ENCODE results near the gene KCNQ1. TPM values are rescaled to one million over a fixed set of nuclear protein-coding genes. Genes with fewer than 3 reads are reported as not detected.

The KCNQ1 gene
- total and polyA plus RNA-seq, 2 donors (not counting 3 experiments of a cell fraction or from before 2014, with no cell fraction given) = 0.07 to 0.09 TPM

- Histone ChIP-seq H3K4me3 (replicated peaks in 1 of 3; ENCODE audit: insufficient read depth in 1 of 3, low read depth in 1 of 3, low read length in 3 of 3) (no peak overlapping the region), H3K79me2 (ENCODE audit: control insufficient read depth, insufficient read depth, low read length) (no peaks in the 10 kb centered on the region), H3K9me3 (replicated peaks; ENCODE audit: control insufficient read depth, insufficient read depth, low read length) (no peaks in the 10 kb centered on the region), H3K9ac (replicated peaks; ENCODE audit: extremely low read depth, insufficient read depth, low read length) (no peak overlapping the region), H3K36me3 (ENCODE audit: control insufficient read depth in 2 of 2, extremely low read depth in 1 of 2, insufficient read depth in 2 of 2, low read length in 2 of 2) (no peaks in the 10 kb centered on the region), H3K4me1 (ENCODE audit: control insufficient read depth, extremely low read depth, insufficient read depth, low read length) (no peaks in the 10 kb centered on the region), H4K20me1 (replicated peaks; ENCODE audit: control insufficient read depth, extremely low read depth, insufficient read depth, low read length) (no peaks in the 10 kb centered on the region), H3K27ac (ENCODE audit: insufficient read depth, low read depth, low read length) (no peak overlapping the region), H3K27me3 (ENCODE audit: control insufficient read depth in 2 of 2, insufficient read depth in 2 of 2, low read length in 2 of 2) (no peaks in the 10 kb centered on the region), H3K4me2 (ENCODE audit: insufficient read depth, low read length) (no peak overlapping the region), H2AFZ (ENCODE audit: low read depth, low read length) (no peak overlapping the region), H3K9me1 (replicated peaks; ENCODE audit: control insufficient read depth, extremely low read depth, insufficient read depth, low read length) (no peaks in the 10 kb centered on the region)
- ChIA-PET CTCF (interaction anchor here (1.1 kb wide), 1 partner anchor 454 kb away, joined by 3 read pairs; no protein-coding TSS in a partner anchor), POLR2A (no interaction called here)
- no peak for DNase-seq (ENCODE audit: low read depth, low spot score)
- TF ChIP-seq MYC (IDR thresholded peaks at IDR 0.05; ENCODE audit: low read depth, low read length) (no peak), JUN (IDR thresholded peaks at IDR 0.05; ENCODE audit: borderline replicate concordance, insufficient read depth, insufficient read length, low read depth) (no peak), GATA2 (IDR thresholded peaks at IDR 0.05; ENCODE audit: insufficient read depth, insufficient read length, low read depth, low read length) (no peak), EZH2 (IDR thresholded peaks at IDR 0.05; ENCODE audit: borderline replicate concordance, low read depth, low read length, severe bottlenecking) (no peak), POLR2A (IDR thresholded peaks at IDR 0.05; ENCODE audit: low read depth, low read length) (no peak), POLR2AphosphoS5 (IDR thresholded peaks at IDR 0.05; ENCODE audit: insufficient read depth, low read depth, low read length) (no peak), FOS (IDR thresholded peaks at IDR 0.05; ENCODE audit: borderline replicate concordance, insufficient read depth, low read length) (no peak), CTCF (IDR thresholded peaks at IDR 0.05; ENCODE audit: extremely low read depth in 1 of 2, insufficient read depth in 1 of 2, low read depth in 1 of 2, low read length in 2 of 2) (no peak)
- TF ChIP-seq, protein P1, sequence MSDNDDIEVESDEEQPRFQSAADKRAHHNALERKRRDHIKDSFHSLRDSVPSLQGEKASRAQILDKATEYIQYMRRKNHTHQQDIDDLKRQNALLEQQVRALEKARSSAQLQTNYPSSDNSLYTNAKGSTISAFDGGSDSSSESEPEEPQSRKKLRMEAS (IDR thresholded peaks at IDR 0.05; ENCODE audit: insufficient read depth, insufficient read length) = no peak
- BruUV-seq (replicated peaks) = no TSS peak
- intact Hi-C loops (cut with micrococcal nuclease) (no loop called here), dilution Hi-C loops (cut with MboI; ENCODE audit: extremely low pct_ligation_motif_present, low sequenced_read_pairs) (no loop called here)
- no peak for FAIRE-seq
These were observed 10.8 kb upstream of the KCNQ1 start for GRCh38 chr11:2434008-2434407.
